ENCODE data around the gene CRISPLD2.

The CRISPLD2 gene

DNA sequence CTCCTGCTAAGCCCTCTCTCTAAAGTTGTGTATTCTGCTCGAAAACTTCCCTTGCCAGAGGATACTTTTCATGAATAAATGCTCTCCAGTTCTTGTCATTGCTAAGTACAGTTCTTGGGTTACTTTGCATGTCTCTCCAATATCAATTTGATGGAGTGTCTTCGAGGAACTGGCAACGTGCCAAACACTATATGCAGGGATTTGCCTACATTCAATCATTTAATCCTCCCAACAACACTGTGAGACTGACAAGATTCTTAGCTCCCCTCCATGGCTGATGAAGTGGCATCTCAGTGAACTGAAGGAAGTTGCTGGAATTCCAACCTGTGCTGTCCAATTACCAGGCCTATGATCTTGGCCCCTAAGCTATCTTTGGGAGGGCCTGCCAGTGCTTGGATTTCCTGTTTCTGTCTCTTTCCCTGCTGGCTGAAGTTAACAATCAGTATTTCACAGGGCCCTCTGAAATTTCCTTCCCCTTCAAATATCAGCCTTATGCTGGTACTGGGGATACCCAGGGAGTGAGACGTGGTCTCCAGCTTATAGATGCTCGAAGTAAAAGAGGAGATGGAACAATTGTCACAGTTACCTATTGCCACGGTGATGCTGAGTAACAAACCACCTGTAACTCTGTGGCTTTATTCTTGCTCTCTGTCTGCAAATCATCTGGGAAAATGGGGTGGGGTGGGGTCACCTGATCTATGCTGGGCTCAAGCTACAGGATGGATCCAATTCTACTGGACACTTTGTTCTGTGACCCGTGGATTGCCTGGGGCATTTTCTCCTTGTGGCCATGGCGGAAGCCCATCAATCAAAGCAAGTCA, 19.4 kb upstream of the CRISPLD2 start:
- DNase-seq, result no peak

DNA sequence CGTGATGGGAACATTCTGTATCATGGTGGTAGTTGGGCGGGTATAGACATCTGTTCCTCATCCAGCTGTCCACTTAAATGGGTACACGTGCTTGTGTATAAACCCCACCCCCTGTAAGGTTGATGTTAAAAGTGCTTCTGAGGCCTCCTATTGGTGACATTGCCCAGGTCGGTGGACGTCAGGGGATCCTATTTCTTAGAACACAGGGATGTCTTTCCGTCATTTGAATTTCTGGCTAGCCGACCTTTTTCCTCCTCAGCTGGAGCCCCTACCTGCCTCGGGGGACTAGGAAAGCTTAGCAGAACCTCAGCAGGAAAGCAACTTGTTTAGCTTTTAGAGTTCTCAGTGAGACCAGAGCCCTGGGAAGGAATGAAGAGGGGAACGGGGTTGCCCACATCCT, 16.6 kb upstream of the CRISPLD2 start:
- no peak for DNase-seq

DNA sequence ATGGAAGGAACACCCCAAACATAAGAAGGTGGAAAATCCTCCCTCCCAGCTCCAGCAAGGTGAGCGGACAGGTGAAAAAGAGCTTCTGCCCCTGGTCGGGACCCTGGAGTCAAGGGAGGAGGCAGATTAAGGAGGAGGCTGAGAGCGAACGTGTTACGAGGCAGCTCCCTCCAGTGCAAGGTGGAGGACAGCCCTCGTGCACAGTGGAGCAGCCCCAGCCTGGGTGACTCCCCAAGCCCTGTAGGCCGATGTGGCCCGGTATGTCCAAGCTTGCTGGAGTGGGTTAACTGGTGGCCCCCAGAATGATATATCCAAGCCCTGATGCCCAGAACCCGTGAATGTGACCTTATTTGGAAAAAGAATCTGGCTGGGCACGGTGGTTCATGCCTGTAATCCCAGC, 15.5 kb upstream of the CRISPLD2 start:
- no peak for DNase-seq

DNA sequence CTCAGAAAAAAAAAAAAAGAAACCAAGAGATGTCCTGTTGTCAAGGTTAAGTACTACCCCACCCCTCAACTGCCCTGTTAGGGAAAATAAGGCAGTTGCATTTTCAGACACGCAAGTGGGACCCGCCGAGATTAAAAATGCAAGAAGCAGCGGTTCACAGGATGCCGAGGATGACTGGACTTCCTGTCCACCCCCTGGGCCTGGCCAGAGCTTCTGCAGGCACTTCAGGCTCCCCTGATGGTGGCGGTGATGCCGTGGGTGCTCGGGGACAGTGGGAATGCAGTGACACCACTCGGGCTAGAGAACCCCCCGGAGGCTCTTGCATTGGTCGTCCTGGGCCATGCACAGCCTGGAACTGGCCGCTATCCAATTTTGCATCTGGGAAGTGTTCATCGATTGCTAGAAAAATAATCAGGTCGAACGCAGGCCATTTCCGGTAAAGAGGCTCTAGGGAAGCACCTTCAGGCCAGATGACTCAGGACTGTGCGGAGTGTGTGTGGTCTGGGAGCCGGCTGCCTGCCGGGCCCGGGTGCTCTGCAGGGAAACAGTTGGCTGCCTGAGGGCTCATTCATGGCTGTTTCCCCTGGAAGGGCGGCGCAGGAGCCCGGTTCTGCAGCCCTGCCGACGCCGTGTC, 13.4 kb upstream of the CRISPLD2 start:
- DNase-seq, result no peak

DNA sequence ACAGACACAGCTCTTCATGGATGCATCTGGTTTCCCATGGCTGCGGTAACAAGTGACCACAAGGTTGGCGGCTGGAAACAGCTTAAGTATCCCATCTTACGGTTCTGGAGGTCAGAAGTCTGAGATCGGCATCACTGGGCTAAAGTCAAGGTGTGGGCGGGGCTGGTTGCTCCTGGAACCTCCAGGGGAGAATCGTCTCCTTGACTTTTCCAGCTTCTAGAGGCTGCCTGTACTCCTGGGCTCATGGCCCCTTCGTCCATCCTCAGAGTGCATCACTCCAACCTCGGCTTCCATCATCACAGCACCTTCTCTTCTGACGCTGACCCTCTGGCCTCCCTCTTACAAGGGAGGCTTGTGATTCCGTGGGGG, 12.9 kb upstream of the CRISPLD2 start:
- DNase-seq, result no peak

DNA sequence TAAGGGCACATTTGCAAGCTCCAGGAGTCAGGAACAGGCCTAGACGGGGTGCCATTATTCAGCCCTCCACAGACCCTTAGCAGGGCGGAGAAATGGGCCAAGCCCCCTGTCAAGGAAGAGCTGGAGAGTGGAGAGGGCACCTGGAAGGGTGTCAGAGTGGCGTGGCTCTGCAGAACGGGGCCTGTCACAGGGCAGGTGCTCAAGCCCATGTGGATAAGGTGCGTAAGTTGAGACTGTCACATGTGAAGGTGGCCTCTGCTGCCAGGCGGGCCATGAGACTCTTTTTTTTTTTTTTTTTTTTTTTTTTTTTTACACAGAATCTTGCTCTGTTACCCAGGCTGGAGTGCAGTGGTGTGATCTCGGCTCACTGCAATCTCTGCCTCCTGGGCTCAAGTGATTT, 12.0 kb upstream of the CRISPLD2 start:
- no peak for DNase-seq

DNA sequence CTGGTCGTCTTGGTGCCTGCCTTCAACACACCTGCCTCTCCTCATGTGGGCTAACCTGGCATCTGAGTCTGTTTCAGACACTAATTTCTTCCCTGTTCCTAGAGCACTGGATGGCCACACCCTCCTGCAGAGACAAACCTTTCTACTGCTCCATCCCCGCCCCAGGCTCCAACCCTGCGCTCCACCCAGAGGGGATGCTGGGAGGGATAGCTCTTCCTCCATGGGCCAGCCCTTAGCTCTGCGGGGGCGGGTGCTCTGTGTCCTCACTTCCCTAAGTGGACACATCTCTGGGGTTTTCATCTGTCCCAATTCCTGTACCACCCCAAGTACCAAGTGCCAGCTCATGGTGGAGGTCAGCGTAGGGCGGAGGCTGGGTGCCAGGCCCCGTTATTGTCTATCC, 11.0 kb upstream of the CRISPLD2 start:
- no peak for DNase-seq

DNA sequence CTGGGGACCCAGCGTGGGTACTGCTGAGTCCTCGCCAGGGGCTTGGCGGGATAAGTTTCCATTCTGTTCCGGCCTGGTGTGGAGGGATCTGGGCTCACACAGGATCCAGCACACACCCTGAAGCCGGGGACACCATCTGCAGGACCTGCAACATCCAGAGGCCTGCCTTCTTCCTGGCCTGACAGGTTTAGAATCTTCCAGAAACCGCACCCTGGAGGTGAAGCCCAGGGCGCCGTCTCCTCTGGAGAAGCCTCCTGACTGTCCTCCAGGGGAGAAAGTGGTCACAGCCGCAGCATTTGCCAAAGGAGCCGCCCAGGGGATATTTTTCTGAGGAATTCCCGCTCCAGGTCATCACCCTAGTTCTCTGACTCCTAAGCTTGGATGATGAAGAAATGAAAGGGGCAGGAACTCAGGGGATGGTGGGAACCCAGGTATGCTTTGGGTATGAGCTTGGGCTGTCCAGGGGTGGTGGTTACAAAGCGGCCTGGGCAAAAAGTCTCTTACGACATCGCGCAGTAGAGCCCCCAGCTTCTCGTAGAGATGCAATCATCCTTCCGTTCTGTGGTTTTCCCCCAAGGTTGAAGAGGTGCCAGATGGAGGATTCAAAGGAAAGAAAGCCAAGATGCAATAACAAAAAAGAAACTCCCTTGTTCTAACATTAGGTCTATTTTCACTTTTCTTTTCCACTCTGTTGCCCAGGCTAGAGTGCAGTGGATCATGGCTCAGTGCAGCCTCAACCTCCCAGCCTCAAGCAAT, 9.1 kb upstream of the CRISPLD2 start:
- DNase-seq, result no peak

DNA sequence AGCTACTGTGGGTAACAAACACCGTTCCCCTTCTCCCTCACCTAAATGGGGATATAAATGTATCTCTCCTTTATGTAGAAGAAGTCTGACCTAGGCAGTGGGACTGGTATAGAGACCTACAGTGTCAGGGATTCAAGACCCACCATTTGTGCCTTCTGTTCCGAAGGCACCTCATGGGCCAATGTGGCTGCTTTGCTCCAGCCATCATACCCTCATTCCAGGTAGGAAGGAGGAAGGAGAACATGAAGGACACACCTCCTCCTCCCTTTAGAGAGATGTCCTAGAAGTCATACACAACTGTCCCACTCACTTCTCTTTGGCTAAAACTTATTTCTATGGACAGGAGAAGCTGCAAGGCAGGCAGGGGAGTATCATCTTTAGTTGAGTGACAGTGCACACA, 8.3 kb upstream of the CRISPLD2 start:
- DNase-seq, result no peak

DNA sequence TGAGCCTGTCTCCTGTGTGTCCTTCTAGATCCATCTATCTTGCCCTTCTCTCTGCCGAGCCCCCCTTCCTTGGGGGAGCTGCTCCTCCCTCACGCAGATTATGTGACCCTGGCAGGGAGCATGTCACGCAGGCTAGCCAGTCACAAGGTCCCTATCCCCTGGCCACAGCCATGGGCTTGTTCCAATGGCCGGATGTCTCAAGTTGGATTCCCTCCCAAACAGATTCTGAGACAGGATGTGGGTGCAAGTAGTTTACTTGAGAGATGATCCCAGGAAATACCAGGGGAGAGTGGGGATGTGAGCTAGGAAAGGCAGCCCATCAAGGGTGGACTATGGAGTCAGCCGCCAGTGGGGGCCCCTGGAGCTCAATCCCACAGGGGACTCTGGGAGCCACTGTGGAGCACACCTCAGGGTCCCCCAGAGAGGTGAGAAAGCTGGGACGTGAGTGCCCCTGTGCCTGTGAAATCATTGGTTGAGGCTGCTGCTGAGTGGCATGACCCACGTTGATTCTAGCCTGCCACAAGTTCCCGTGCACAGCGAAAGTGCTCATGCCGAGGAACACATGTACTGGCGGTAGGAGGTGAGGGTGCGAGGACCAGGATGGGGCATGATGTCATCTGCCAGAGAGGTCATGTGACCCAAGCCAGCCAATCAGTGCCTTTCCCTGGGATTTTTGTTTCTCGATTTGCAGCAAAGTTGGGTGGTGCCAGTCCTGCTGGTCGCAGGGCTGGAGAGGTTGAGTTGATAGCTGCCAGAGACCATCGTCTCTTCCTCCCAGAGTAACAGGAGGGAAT, 6.4 kb upstream of the CRISPLD2 start:
- DNase-seq, result no peak

DNA sequence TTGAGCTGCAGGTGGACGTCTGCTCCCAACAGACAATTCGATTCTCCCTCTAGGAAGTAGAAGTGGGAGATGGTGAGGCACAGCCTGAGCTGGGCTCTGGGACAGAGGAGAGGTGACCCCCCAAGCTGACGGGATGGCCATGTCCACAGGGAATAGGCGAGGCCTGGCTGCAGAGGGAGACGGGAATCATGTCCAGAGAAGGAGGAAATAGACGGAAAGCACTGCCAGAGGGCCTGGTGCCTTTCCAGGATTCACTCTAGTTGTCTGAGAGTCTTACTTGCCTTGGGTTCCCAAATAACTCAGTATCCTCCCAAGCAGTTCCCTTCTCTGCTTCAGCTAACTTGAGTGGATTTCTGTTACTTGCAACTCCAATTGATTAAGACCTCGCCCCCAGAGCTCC, 4.3 kb upstream of the CRISPLD2 start:
- no peak for DNase-seq

DNA sequence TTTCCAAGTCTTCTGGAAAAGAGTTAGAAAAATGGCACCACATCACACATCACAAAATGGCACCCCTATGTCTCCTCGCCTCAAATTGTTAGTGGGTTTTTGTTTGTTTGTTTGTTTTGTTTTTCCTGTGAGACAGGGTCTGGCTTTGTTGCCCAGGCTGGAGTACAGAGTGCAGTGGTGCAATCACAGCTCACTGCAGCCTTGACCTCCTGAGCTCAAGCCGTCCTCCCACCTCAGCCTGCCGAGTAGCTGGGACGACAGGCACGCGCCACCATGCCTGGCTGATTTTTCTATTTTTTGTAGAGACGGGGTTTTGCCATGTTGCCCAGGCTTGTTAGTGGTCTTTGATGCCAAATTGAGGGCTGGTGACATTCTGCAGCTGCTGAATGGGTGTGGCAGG, 3.8 kb upstream of the CRISPLD2 start:
- DNase-seq, result no peak

DNA sequence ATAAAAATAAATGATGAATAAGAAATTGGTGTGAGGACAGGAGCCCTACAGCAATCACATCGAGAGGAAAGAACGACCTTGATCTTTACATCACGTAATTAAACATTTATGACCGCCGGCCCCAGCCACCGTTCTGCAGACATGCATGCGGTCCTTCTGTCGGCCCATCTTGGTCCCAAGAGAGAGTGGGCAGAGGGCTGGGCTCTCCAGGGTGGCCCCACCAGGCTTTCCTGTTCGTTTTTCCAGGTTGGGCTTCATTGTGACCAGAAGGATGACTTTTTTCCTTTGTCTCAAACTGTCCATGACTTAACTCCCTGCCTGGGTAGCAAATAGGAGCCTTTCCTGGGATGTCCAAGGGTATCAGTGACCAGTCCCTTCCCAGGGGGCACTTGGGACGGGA, 3.3 kb upstream of the CRISPLD2 start:
- no peak for DNase-seq

DNA sequence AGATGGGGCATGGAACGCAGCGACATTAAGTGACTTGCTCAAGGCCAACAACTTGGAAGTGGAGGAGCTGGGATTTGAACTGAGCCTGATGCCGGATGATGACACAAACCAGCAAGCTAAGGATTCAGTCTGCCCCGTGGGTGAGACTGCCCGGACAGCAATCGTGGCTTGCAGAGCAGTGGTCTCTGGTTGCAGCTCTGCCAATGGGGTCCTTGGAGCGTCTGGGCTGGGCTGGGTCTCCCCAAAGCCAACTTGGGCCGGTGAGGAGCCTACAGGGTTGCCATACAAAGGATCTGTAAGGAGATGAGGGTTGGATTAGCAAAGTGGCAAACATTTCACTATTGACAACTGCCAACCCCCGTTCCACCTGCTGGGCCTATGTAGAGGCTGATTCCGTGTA, 2.6 kb upstream of the CRISPLD2 start:
- no peak for DNase-seq

DNA sequence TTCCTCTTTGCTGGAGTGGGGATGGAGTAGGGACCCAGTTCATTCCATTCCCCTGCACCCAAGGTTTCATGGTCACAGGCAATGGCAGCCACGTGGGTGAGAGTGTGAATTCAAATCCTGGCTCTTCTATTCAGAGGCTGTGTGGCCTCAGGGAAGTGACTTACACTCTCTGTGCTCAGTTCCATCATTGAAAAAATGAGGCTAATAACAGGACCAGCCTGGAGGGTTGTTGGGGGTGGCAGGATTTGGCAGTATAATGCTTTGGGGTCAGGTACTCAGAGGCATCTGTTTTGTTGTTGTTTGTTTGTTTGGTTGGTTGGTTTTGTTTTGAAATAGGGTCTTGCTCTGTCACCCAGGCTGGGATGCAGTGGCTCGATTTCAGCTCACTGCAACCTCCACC, 2.2 kb upstream of the CRISPLD2 start:
- DNase-seq, result no peak

DNA sequence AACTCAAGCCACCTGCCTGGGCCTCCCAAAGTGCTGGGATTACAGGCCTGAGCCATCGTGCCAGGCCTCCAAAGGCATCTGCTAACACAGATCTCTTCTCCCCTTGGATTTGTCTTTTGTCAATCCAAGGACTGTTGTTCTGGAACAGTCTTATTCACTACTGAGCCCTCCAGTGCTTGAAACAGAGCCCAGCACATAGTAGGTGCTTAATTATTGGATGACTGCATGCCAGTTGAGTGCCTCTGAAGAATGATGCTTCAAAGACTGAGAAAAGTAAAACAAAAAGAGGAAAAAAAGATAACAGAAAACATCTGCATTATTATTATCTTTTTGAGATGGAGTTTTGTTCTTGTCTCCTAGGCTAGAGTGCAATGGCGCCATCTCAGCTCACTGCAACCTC, 1.7 kb upstream of the CRISPLD2 start:
- no peak for DNase-seq

DNA sequence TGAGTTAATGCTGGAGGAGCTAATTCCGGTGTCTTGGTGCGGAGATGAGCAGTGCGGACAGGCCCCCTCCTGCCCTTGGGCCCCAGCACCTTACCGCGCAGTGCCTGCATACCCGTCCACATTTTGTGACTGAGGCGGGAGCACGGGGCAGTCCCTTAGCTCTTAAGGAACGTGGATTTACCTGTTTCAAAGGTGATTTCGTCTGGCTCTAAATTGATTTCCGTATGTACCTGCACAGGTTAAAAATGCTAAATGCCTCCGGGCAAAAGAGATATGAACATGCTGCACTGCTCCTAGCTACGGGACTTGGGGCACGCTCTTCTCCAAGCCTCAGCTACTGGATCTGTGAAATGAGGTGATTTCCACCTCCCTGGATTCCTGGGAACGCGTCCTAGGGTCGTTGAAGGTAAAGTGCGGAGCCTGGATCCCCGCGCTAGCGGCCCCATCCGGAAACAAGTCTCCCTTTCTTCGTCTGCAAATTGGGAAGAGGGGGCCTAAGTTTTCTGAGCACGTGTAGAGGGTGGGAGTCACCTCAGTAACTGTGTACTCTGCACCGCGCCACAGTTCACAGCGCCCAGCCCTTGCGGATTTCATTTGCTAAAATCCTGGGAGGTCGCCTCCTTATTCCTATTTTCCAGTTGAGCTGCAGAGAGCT, 669 bp upstream of the CRISPLD2 start:
- DNase-seq, result no peak

DNA sequence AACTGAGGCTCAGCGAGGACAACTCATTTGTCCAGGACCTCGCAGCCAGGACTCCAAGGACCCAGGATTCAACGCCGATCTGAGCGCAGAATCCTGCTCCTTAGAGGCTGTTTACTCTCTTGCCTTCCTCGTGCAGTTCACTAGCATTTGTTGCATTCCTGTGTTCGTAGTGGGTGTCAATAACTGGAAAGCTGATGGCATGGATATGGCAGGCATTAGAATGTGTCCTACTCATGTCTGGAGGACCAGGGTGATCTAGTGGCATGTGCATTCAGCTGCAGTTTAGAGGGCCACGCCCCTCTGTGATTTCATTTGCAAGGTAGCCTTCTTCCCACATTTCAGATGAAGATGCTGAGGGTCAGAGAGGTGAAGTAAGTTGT, 510 bp downstream of the CRISPLD2 start:
- DNase-seq, result no peak

DNA sequence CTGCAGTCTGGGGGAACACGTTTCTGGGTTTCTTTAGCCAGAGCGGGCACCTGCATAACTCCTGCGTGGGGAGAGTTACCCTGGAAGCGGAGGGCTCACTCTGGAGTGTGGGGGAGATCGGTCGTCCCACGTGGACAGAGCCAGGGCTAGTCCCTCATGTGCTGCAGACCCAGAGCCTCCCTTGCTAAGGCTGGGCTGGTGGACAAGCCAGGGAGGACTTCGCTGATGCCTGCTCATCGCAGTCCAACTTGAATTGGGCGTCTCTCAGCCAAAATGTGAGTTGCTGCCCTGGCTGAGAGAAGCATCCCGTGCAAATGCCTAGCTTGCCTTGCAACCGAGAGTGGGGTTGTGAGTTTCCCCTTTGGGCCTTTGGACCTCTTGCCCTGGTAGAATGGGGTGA, 986 bp downstream of the CRISPLD2 start:
- DNase-seq, result no peak

DNA sequence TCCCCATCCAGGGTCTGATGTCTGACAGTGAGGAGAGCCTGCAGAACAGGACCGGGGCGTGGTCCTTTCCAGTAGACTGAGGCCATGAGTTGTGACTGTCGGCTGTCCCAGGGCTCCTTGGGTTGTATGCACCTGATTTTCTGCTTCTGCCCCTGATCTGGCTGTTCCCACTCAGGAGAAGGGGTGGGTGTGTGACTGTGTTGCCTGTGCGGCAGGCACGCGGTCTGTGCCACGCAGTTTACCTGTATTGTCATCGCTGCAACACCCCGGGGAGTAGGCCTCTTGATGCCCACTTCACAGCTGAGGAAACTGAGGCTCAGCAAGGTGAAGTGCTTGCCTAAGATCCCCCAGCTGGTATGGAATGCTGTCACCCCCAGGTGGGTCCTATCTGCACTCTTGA, 1.4 kb downstream of the CRISPLD2 start:
- DNase-seq, result no peak

DNA sequence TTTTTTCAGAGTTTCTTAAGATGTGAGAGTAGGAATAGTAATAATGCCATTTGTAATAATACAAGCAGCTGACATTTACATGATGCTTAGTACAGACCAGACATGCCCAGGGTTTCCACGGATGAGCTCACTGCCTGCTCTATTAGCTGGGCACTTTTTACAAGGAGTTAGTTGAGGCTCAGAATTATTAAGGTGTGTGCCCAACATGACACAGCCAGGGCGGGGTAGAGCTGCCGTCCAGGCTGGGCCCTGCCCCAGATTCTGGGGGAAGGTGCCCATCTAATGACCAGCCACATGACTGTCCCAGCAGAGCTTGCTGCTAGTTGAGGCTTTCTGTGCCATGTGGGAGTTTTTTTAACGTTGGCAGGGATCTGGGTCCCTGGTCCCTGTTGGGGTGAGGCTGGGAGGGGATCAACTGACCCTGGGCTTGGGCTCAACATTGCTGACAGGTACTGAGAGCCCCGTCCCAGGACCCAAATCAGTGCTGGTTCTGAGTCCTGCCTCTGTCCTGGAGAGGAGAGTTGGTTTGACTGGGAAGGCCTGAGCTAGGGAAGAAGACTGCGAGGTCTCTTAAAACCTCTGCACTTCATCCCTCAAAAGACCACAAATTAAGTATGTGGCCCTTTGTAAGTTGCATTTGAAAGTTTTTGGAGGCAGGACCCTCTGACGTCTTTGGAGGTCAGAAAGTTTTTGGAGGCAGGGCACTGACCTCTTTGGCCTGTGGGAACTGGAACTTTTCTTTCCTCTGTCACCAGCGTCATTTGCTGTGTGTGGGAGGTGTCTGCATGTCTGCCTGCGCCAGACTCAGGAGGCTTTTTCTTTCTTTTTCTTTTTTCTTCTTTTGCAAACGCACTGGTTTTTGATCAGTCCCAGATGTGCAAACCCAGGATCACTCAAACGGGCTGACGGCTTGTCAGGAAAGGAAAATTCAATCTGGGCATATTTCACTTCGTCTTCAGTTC, 2.2 kb downstream of the CRISPLD2 start:
- no peak for DNase-seq

DNA sequence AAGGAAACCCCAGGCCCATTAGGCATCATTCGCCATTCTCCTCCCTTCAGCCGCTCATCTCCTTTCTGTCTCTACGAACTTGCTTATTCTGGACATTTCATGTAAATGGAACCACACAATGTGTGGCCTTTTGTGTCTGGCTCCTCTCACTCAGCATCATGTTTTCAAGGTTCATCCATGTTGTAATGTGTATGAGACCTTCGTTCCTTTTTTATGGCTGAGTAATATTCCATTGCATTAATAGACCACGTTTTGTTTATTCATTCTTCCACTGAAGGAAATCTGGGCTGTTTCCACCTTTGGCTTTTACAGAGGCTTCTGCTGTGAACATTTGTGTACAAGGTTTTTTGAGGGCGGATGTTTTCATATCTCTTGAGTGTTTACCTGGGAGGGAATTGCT, 3.2 kb downstream of the CRISPLD2 start:
- no peak for DNase-seq

Measured in NCI-H510A treated with DMSO at 0.1 percent for 48 hours (cell line).